Endothelial cell of umbilical vein (primary cell): ENCODE data around the gene SMAD9. TPM values are rescaled to one million over a fixed set of nuclear protein-coding genes. Genes with fewer than 3 reads are reported as not detected.

Experiments used
- BruUV-seq: library from RNA; stranded (reverse); fragments of 400-500 nt; replicated peaks from 2 replicates; lab custom pipeline; 2021; lab: Mats Ljungman, UMichigan
- CTCF ChIA-PET: fragments of 300-600, 350-600 bp; sonication (Branson Sonifier 250); formaldehyde crosslinking; loops from one replicate; lab custom pipeline; 2021; ENCODE audit warnings: antibody characterized with exemption, inconsistent platforms; lab: Charles Lee
- POLR2A ChIA-PET: fragments of 300-600, 350-600 bp; sonication (Branson Sonifier 250); formaldehyde crosslinking; loops from one replicate; lab custom pipeline; 2021; ENCODE audit warnings: antibody characterized with exemption, inconsistent platforms; lab: Charles Lee
- DNase-seq: peaks from one replicate; pipeline ENCODE4 v3.0.0-alpha.2; 2011; ENCODE audit warnings: low read depth, low spot score
- FAIRE-seq: peaks from 2 replicates; lab custom pipeline; 2011; peaks lifted over from hg19 to GRCh38; lab: Jason Lieb, UNC
- H2AFZ ChIP-seq: 2 replicates; pipeline ENCODE4 v1.6.0; 2012; ENCODE audit warnings: low read depth, low read length, control low read depth, inconsistent platforms
- H3K27ac ChIP-seq: 2 replicates; pipeline ENCODE4 v1.5.1; 2011; ENCODE audit warnings: low read depth, mild to moderate bottlenecking, control low read depth, low read length, moderate library complexity; ENCODE audit not compliant: insufficient read depth
- H3K27me3 ChIP-seq, 2 experiments: 2 replicates each; pipeline versions ENCODE4 v1.6.0 to v1.6.1; 2011; ENCODE audit warnings: low read length in 2 of 2, mixed read lengths in 1 of 2; ENCODE audit not compliant: control insufficient read depth in 2 of 2, insufficient read depth in 2 of 2
- H3K36me3 ChIP-seq, 2 experiments: 2 replicates in 1 of 2; 3 replicates in 1 of 2; pipeline ENCODE4 v1.5.1; 2011; ENCODE audit warnings: low read length in 2 of 2, mild to moderate bottlenecking in 1 of 2, moderate library complexity in 1 of 2; ENCODE audit not compliant: control insufficient read depth in 2 of 2, insufficient read depth in 2 of 2; ENCODE audit errors: extremely low read depth in 1 of 2
- H3K4me1 ChIP-seq: 3 replicates; pipeline ENCODE4 v1.5.1; 2011; ENCODE audit warnings: mild to moderate bottlenecking, low read length; ENCODE audit not compliant: control insufficient read depth, insufficient read depth; ENCODE audit errors: extremely low read depth
- H3K4me2 ChIP-seq: 2 replicates; pipeline ENCODE4 v1.6.1; 2011; ENCODE audit warnings: low read length, control low read depth, mixed read lengths; ENCODE audit not compliant: insufficient read depth
- H3K4me3 ChIP-seq, 3 experiments: fragments of 200-600 bp in 1 of 3; sonication (generic), shearing (Covaris generic) in 1 of 3; replicated peaks in 1 of 3; 2 replicates each; pipeline ENCODE4 v1.5.1; 2011 to 2016; ENCODE audit warnings: control low read depth in 3 of 3, low read length in 3 of 3, mild to moderate bottlenecking in 2 of 3, inconsistent platforms in 1 of 3, low read depth in 1 of 3, moderate library complexity in 1 of 3; ENCODE audit not compliant: insufficient read depth in 1 of 3
- H3K79me2 ChIP-seq: 2 replicates; pipeline ENCODE4 v1.6.0; 2012; ENCODE audit warnings: low read length, inconsistent platforms; ENCODE audit not compliant: control insufficient read depth, insufficient read depth
- H3K9ac ChIP-seq: replicated peaks from 2 replicates; pipeline ENCODE3; 2011; ENCODE audit warnings: low read length, control low read depth; ENCODE audit not compliant: insufficient read depth; ENCODE audit errors: extremely low read depth
- H3K9me1 ChIP-seq: replicated peaks from 3 replicates; pipeline ENCODE4 v1.6.0; 2011; ENCODE audit warnings: mild to moderate bottlenecking, low read length; ENCODE audit not compliant: control insufficient read depth, insufficient read depth; ENCODE audit errors: extremely low read depth
- H3K9me3 ChIP-seq: replicated peaks from 2 replicates; pipeline ENCODE4 v1.5.1; 2012; ENCODE audit warnings: low read length, inconsistent platforms; ENCODE audit not compliant: control insufficient read depth, insufficient read depth
- H4K20me1 ChIP-seq: replicated peaks from 2 replicates; pipeline ENCODE3; 2011; ENCODE audit warnings: mild to moderate bottlenecking, low read length; ENCODE audit not compliant: control insufficient read depth, insufficient read depth; ENCODE audit errors: extremely low read depth
- CTCF ChIP-seq, 2 donors: IDR thresholded peaks; 1 replicate in 1 of 2; 2 replicates in 1 of 2; pipeline ENCODE4 v1.5.1; 2011; ENCODE audit warnings: low read length in 2 of 2, mild to moderate bottlenecking in 2 of 2, moderate library complexity in 2 of 2, control low read depth in 1 of 2, inconsistent platforms in 1 of 2, low read depth in 1 of 2; ENCODE audit not compliant: insufficient read depth in 1 of 2; ENCODE audit errors: extremely low read depth in 1 of 2
- EZH2 ChIP-seq: IDR thresholded peaks from 2 replicates; pipeline ENCODE4 v1.6.1; 2012; ENCODE audit warnings: borderline replicate concordance, low read depth, mild to moderate bottlenecking, moderate library complexity, low read length, inconsistent platforms; ENCODE audit not compliant: severe bottlenecking
- FOS ChIP-seq: IDR thresholded peaks from 2 replicates; pipeline ENCODE4 v1.6.1; 2011; ENCODE audit warnings: mild to moderate bottlenecking, low read length, moderate library complexity, borderline replicate concordance; ENCODE audit not compliant: insufficient read depth
- GATA2 ChIP-seq: IDR thresholded peaks from 2 replicates; pipeline ENCODE4 v1.7.0; 2011; ENCODE audit warnings: low read depth, mild to moderate bottlenecking, moderate library complexity, mixed read lengths, low read length; ENCODE audit not compliant: insufficient read length, insufficient read depth
- JUN ChIP-seq: IDR thresholded peaks from 2 replicates; pipeline ENCODE4 v1.6.1; 2011; ENCODE audit warnings: borderline replicate concordance, low read depth; ENCODE audit not compliant: insufficient read length, insufficient read depth
- MAX ChIP-seq: IDR thresholded peaks from 2 replicates; pipeline ENCODE4 v1.6.1; 2011; ENCODE audit not compliant: insufficient read depth, insufficient read length
- MYC ChIP-seq: IDR thresholded peaks from one replicate; pipeline ENCODE4 v1.6.1; 2011; ENCODE audit warnings: mild to moderate bottlenecking, low read depth, low read length
- POLR2A ChIP-seq: IDR thresholded peaks from 2 replicates; pipeline ENCODE4 v1.6.1; 2012; ENCODE audit warnings: low read depth, mild to moderate bottlenecking, control low read depth, low read length
- POLR2AphosphoS5 ChIP-seq: IDR thresholded peaks from 2 replicates; pipeline ENCODE4 v1.6.1; 2012; ENCODE audit warnings: low read depth, mild to moderate bottlenecking, control low read depth, low read length, moderate library complexity; ENCODE audit not compliant: insufficient read depth
- dilution Hi-C: fragments of 300-500 bp; cut with MboI; formaldehyde crosslinking; loops from one replicate; pipeline ENCODE4 v1.15.0; 2019; ENCODE audit warnings: low sequenced_read_pairs; ENCODE audit not compliant: extremely low pct_ligation_motif_present
- intact Hi-C: fragments of 100-400 bp; cut with micrococcal nuclease; formaldehyde crosslinking; loops from one replicate; pipeline ENCODE4 v1.10.0; 2022
- polyA plus RNA-seq, 4 experiments: library from polyadenylated mRNA; depleted of rRNA in 3 of 4; stranded (reverse) in 3 of 4; unstranded in 1 of 4; fragments of >200 nt; gene quantifications; 2 replicates each; pipeline versions ENCODE4 v1.2.1 to v1.2.3, GENCODE V29; 2011 to 2012; ENCODE audit warnings: missing spikeins in 1 of 4
- total RNA-seq: library from RNA; stranded (reverse); gene quantifications from 2 replicates; pipeline ENCODE4 v1.2.3, GENCODE V29; 2021

SMAD9 gene
- total and polyA plus RNA-seq, 2 donors (not counting 3 experiments of a cell fraction or from before 2014, with no cell fraction given) = 2.2 to 4.2 TPM

DNA sequence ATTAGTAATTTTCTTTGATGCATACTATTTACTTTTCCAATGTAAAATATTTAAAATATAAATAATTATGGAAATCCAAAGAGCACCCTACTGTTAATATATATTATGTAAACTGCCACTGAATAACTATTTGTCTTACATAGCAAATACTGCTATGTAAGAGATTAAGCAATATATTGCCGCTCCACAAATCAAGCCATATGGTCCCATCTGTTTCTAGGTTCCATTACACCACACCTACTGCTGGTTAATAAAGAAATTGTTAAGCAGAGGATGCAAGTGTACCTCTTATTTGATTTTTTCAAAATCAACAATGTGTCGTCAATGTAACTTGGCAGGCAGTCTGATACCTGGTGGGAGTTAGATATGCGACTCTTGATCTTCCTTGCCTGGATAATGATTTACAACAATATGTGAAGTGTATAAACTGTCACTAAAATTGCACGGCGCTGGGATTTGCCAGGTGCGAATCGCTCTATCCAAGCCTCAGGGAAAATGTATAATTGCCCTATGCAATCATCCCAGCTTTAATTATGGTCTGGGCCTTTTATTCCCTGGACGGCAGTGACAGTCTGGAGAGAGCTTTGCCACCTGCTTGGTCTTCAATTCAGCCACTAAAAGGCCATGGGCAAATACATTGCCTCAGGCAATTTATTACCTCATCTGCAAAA lies 16.0 kb downstream of the SMAD9 start:
- Histone ChIP-seq H3K9ac (no peak overlapping the region), H2AFZ (no peak overlapping the region), H3K9me1 (no peaks in the 10 kb centered on the region), H4K20me1 (no peaks in the 10 kb centered on the region), H3K27me3 (no peaks in the 10 kb centered on the region), H3K4me2 (no peak overlapping the region), H3K4me1 (peaks cover under 1% of the 10 kb centered on the region), H3K9me3 (no peaks in the 10 kb centered on the region), H3K4me3 (no peak overlapping the region), H3K36me3 (no peaks in the 10 kb centered on the region), H3K27ac (no peak overlapping the region), H3K79me2 (peaks cover 3% of the 10 kb centered on the region)
- TF ChIP-seq GATA2 (no peak), JUN (no peak), MAX (no peak), CTCF (IDR thresholded peaks at IDR 0.05; ENCODE audit: extremely low read depth in 1 of 2, insufficient read depth in 1 of 2, low read depth in 1 of 2, low read length in 2 of 2) (no peak), POLR2A (no peak), POLR2AphosphoS5 (no peak), FOS (no peak), MYC (no peak), EZH2 (no peak)
- ChIA-PET POLR2A (no interaction called here), CTCF (interaction anchor here (1.0 to 1.5 kb wide), 2 partner anchors 23 to 46 kb away, joined by 3 to 5 read pairs; no protein-coding TSS in a partner anchor)
- no peak for DNase-seq
- dilution Hi-C loops (no loop called here), intact Hi-C loops (no loop called here)
- no TSS peak for BruUV-seq
- FAIRE-seq = no peak
